Astrocyte (in vitro differentiated cells and primary cell): ENCODE measurements around the gene PLD5.

Experiments
- CTCF ChIP-seq: IDR thresholded peaks from 2 replicates; pipeline ENCODE4 v1.5.1; 2011; ENCODE audit warnings: low read depth, mild to moderate bottlenecking, inconsistent platforms, low read length, moderate library complexity; ENCODE audit not compliant: insufficient read depth
- EZH2 ChIP-seq: IDR thresholded peaks from 2 replicates; pipeline ENCODE4 v1.6.1; 2012; ENCODE audit warnings: mild to moderate bottlenecking, low read length, inconsistent platforms; ENCODE audit not compliant: insufficient read depth

- no peak for TF ChIP-seq CTCF
- no peak for TF ChIP-seq EZH2
Observed at GRCh38 chr1:242133796-242134195, 390.7 kb downstream of the PLD5 start.
